DOHH2 (cell line): ENCODE results near the gene PSENEN.

Experiments
- H3F3A ChIP-seq: fragments of 200-600 bp; sonication (generic), shearing (Covaris generic); 2 replicates; pipeline ENCODE4 v1.6.0; 2016; ENCODE audit warnings: antibody characterized with exemption, mild to moderate bottlenecking; ENCODE audit not compliant: control insufficient read depth, insufficient read depth
- H3K27ac ChIP-seq: fragments of 200-600 bp; sonication (generic); 2 replicates; pipeline ENCODE4 v1.5.1; 2014; ENCODE audit warnings: low read depth, mild to moderate bottlenecking, low read length, moderate library complexity
- H3K27me3 ChIP-seq: fragments of 200-600 bp; sonication (generic); 2 replicates; pipeline ENCODE4 v1.6.1; 2014; ENCODE audit warnings: mild to moderate bottlenecking, low read length, mixed read lengths; ENCODE audit not compliant: control insufficient read depth
- H3K36me3 ChIP-seq: fragments of 200-600 bp; sonication (generic); 2 replicates; pipeline ENCODE4 v1.6.1; 2014; ENCODE audit warnings: mild to moderate bottlenecking, low read length, moderate library complexity, mixed read lengths; ENCODE audit not compliant: control insufficient read depth
- H3K4me1 ChIP-seq: fragments of 200-600 bp; sonication (generic); 2 replicates; pipeline ENCODE4 v1.6.1; 2014; ENCODE audit warnings: mild to moderate bottlenecking, low read length, mixed read lengths; ENCODE audit not compliant: control insufficient read depth
- H3K4me2 ChIP-seq: fragments of 200-600 bp; sonication (generic); 2 replicates; pipeline ENCODE4 v1.6.0; 2014; ENCODE audit warnings: mild to moderate bottlenecking, low read length, moderate library complexity
- H3K4me3 ChIP-seq: fragments of 200-600 bp; sonication (generic); 2 replicates; pipeline ENCODE4 v1.5.1; 2014; ENCODE audit warnings: mild to moderate bottlenecking, low read length, mixed read lengths
- H3K79me2 ChIP-seq: fragments of 200-600 bp; sonication (generic); 2 replicates; pipeline ENCODE4 v1.6.1; 2014; ENCODE audit warnings: mild to moderate bottlenecking, low read length, mixed read lengths; ENCODE audit not compliant: control insufficient read depth
- H3K9me2 ChIP-seq: fragments of 200-600 bp; sonication (generic); replicated peaks from 2 replicates; pipeline ENCODE4 v1.6.1; 2014; ENCODE audit warnings: mild to moderate bottlenecking, low read length, mixed read lengths; ENCODE audit not compliant: control insufficient read depth
- H3K9me3 ChIP-seq: fragments of 200-600 bp; sonication (generic); 2 replicates; pipeline ENCODE4 v1.6.1; 2014; ENCODE audit warnings: antibody characterized with exemption, low read length, mixed read lengths; ENCODE audit not compliant: control insufficient read depth, insufficient read depth
- H4K20me1 ChIP-seq: fragments of 200-600 bp; sonication (generic); 2 replicates; pipeline ENCODE4 v1.6.0; 2014; ENCODE audit warnings: low read depth, mild to moderate bottlenecking, antibody characterized with exemption, low read length, moderate library complexity; ENCODE audit not compliant: control insufficient read depth, insufficient read depth
- EZH2phosphoT487 ChIP-seq: fragments of 200-600 bp; sonication (generic); IDR thresholded peaks from 2 replicates; pipeline ENCODE4 v1.6.1; 2017; ENCODE audit warnings: borderline replicate concordance, mild to moderate bottlenecking, antibody characterized with exemption, low read length, moderate library complexity, mixed read lengths
- TF ChIP-seq, protein P1 (sequence below): fragments of 200-600 bp; sonication (generic); IDR thresholded peaks from one replicate; pipeline ENCODE4 v1.5.1; 2014; ENCODE audit warnings: antibody characterized with exemption, mild to moderate bottlenecking, low read depth, low read length; ENCODE audit not compliant: poor library complexity, severe bottlenecking

PSENEN gene

DNA sequence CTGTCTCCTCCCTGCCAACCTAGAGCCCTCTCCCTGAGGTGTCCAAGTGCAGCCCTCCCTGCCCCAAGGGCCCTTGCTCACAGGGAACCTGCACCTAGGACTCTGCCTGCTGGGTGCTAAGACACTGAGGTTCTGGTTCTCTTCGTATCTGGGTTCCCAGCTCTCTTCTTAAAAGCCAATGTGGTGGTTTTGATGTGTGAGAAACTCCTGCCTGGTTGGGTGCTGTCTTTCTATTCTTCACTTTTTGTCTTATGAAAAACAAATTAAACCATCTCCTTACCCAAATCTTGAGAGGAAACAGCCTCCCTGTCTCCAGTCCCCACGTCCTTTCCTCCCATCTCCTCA is 32.0 kb upstream of the PSENEN start:
- Histone ChIP-seq H3F3A (no peaks in the 10 kb centered on the region), H4K20me1 (peaks cover under 1% of the 10 kb centered on the region; the same call in 1 of the 2 replicates), H3K27ac (no peak overlapping the region), H3K9me3 (no peaks in the 10 kb centered on the region), H3K9me2 (no peaks in the 10 kb centered on the region), H3K4me1 (peaks cover 35% of the 10 kb centered on the region), H3K27me3 (peaks cover 18% of the 10 kb centered on the region), H3K79me2 (peaks cover 9% of the 10 kb centered on the region), H3K36me3 (no peaks in the 10 kb centered on the region), H3K4me2 (no peak overlapping the region), H3K4me3 (no peak overlapping the region)
- TF ChIP-seq, protein P1, sequence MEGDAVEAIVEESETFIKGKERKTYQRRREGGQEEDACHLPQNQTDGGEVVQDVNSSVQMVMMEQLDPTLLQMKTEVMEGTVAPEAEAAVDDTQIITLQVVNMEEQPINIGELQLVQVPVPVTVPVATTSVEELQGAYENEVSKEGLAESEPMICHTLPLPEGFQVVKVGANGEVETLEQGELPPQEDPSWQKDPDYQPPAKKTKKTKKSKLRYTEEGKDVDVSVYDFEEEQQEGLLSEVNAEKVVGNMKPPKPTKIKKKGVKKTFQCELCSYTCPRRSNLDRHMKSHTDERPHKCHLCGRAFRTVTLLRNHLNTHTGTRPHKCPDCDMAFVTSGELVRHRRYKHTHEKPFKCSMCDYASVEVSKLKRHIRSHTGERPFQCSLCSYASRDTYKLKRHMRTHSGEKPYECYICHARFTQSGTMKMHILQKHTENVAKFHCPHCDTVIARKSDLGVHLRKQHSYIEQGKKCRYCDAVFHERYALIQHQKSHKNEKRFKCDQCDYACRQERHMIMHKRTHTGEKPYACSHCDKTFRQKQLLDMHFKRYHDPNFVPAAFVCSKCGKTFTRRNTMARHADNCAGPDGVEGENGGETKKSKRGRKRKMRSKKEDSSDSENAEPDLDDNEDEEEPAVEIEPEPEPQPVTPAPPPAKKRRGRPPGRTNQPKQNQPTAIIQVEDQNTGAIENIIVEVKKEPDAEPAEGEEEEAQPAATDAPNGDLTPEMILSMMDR, result no peak
- TF ChIP-seq EZH2phosphoT487, result no peak

DNA sequence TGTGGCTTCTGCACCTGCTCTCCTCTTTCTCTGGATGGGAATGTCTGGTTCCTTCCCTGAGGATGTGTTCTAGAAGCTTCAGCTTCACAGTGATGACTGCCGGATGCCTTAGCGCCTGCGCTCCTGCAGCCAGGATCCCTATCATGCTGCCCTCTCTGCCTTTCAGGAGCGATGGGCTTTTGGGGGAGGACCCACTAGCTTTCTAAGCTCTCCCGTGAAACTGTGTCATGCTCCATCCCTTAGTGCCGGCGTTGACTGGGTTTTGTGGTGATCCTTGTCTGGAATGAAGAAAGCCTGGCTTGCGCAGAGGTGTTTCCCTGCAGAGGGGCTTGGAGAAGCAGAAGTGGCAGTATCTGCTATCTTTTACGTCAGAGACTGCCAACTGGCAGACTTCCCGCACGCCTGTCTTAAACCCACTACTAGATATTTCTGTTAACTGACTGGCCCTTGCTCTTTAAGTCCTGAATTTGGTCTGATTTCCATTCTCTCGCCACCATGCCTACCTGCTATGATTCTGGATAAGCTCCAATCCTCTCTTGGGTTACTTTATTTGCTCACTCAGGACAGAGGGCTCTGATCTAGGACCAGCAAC is 31.5 kb upstream of the PSENEN start:
- H3K79me2 ChIP-seq, result peaks cover 14% of the 10 kb centered on the region
- no peak overlapping the region for H3K4me3 ChIP-seq
- TF ChIP-seq EZH2phosphoT487, result no peak
- TF ChIP-seq, protein P1, result no peak
- H3K27me3 ChIP-seq, result peaks cover 17% of the 10 kb centered on the region
- H3K9me2 ChIP-seq, result no peaks in the 10 kb centered on the region
- no peak overlapping the region for H3K27ac ChIP-seq
- peaks cover 37% of the 10 kb centered on the region for H3K4me1 ChIP-seq
- H3K4me2 ChIP-seq, result no peak overlapping the region
- H3F3A ChIP-seq, result no peaks in the 10 kb centered on the region
- no peaks in the 10 kb centered on the region for H3K36me3 ChIP-seq
- no peaks in the 10 kb centered on the region for H3K9me3 ChIP-seq
- H4K20me1 ChIP-seq, result peaks cover 4% of the 10 kb centered on the region; the same call in 1 of the 2 replicates

DNA sequence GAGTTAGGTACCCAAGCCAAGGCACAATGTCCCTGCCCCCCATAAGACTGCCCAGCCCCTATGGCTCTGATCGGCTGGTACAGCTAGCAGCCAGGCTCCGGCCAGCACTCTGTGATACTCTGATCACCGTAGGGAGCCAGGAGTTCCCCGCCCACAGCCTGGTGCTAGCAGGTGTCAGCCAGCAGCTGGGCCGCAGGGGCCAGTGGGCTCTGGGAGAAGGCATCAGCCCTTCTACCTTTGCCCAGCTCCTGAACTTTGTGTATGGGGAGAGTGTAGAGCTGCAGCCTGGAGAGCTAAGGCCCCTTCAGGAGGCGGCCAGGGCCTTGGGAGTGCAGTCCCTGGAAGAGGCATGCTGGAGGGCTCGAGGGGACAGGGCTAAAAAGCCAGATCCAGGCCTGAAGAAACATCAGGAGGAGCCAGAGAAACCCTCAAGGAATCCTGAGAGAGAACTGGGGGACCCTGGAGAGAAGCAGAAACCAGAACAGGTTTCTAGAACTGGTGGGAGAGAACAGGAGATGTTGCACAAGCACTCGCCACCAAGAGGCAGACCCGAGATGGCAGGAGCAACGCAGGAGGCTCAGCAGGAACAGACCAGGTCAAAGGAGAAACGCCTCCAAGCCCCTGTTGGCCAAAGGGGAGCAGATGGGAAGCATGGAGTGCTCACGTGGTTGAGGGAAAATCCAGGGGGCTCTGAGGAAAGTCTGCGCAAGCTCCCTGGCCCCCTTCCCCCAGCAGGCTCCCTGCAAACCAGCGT is 30.7 kb upstream of the PSENEN start:
- Histone ChIP-seq H3K27ac (no peak overlapping the region), H3K4me2 (0 out of 2 replicates have a peak overlapping the region, but pooled peaks have one; percentile 77), H3K79me2 (peaks cover 22% of the 10 kb centered on the region), H4K20me1 (peaks cover 9% of the 10 kb centered on the region; the same call in 1 of the 2 replicates), H3F3A (no peaks in the 10 kb centered on the region), H3K27me3 (peaks cover 17% of the 10 kb centered on the region), H3K9me2 (no peaks in the 10 kb centered on the region), H3K36me3 (peaks cover 5% of the 10 kb centered on the region), H3K4me3 (no peak overlapping the region), H3K9me3 (no peaks in the 10 kb centered on the region), H3K4me1 (peaks cover 45% of the 10 kb centered on the region)
- TF ChIP-seq, protein P1, result no peak
- TF ChIP-seq EZH2phosphoT487, result no peak
